K562 (cell line): ENCODE measurements around the gene LMBR1L. TPM values are rescaled to one million over a fixed set of nuclear protein-coding genes. Genes with fewer than 3 reads are reported as not detected.

Source experiments
- ATF3 ChIP-seq, 2 experiments: fragments of 450-650 bp in 1 of 2; sonication (generic) in 1 of 2; formaldehyde crosslinking in 1 of 2; IDR thresholded peaks in 1 of 2; conservative IDR thresholded peaks in 1 of 2; 2 replicates each; pipeline versions ENCODE4 v1.6.1 to v1.8.1; 2016 to 2023; ENCODE audit warnings: mild to moderate bottlenecking in 2 of 2, moderate library complexity in 2 of 2, inconsistent platforms in 1 of 2, missing genetic modification reagents in 1 of 2
- C11orf30 ChIP-seq: fragments of 450-650 bp; IDR thresholded peaks from 2 replicates; pipeline ENCODE4 v1.6.1; 2016; ENCODE audit warnings: low read depth, mild to moderate bottlenecking
- CTCFL ChIP-seq: IDR thresholded peaks from 2 replicates; pipeline ENCODE4 v1.6.1; 2011; ENCODE audit warnings: borderline replicate concordance, low read depth, mild to moderate bottlenecking, moderate library complexity, low read length; ENCODE audit not compliant: insufficient read depth, poor library complexity, severe bottlenecking
- FOXP1 ChIP-seq: sonication (generic); formaldehyde crosslinking; IDR thresholded peaks from 2 replicates; pipeline ENCODE4 v1.8.0; 2022; ENCODE audit warnings: mild to moderate bottlenecking, missing genetic modification reagents
- NFE2L1 ChIP-seq: fragments of 450-650 bp; IDR thresholded peaks from 2 replicates; pipeline ENCODE4 v1.6.1; 2016; ENCODE audit warnings: missing genetic modification characterization, low read depth, mild to moderate bottlenecking, missing compliant biosample characterization, moderate library complexity, borderline replicate concordance
- NFIC ChIP-seq: fragments of 450-650 bp; IDR thresholded peaks from 2 replicates; pipeline ENCODE4 v1.6.1; 2017; ENCODE audit warnings: mild to moderate bottlenecking, inconsistent platforms
- RBM15 ChIP-seq: fragments of 200-400 bp; formaldehyde crosslinking; IDR thresholded peaks from 2 replicates; pipeline ENCODE4 v1.6.1; 2018; ENCODE audit warnings: mild to moderate bottlenecking, low read length, moderate library complexity; ENCODE audit not compliant: insufficient read depth
- RHOXF2B ChIP-seq: fragments of 250-450 bp; sonication (Bioruptor Pico); conservative IDR thresholded peaks from 2 replicates; pipeline ENCODE4 v1.5.1; 2021
- USF1 ChIP-seq: sonication (generic); formaldehyde crosslinking; IDR thresholded peaks from 2 replicates; pipeline ENCODE4 v1.9.0; 2022; ENCODE audit warnings: mild to moderate bottlenecking, missing genetic modification reagents
- ZBTB1 ChIP-seq: sonication (generic); formaldehyde crosslinking; IDR thresholded peaks from 2 replicates; pipeline ENCODE4 v1.8.1; 2023; ENCODE audit warnings: missing genetic modification reagents, low read depth, mild to moderate bottlenecking, borderline replicate concordance
- ZBTB2 ChIP-seq: fragments of 450-650 bp; IDR thresholded peaks from 2 replicates; pipeline ENCODE4 v1.6.1; 2016; ENCODE audit warnings: antibody characterized with exemption
- ZBTB34 ChIP-seq: fragments of 250-450 bp; sonication (Bioruptor Pico); IDR thresholded peaks from 2 replicates; pipeline ENCODE4 v1.8.0; 2021; ENCODE audit warnings: mild to moderate bottlenecking, moderate library complexity
- polyA plus RNA-seq, 8 experiments: library from polyadenylated mRNA; depleted of rRNA in 4 of 8; stranded (reverse) in 5 of 8; unstranded in 3 of 8; fragments of >200 nt; fragmentation: Nextera tagmentation in 2 of 8; fragmentation: Illumina TruSeq in 1 of 8; extraction: Ambion mirVana in 2 of 8; extraction: Trizol in 1 of 8; gene quantifications; 2 replicates each; pipeline versions ENCODE4 v1.2.1 to v1.2.3, GENCODE V29; 2011 to 2014; ENCODE audit warnings: inconsistent platforms in 1 of 8, missing spikeins in 1 of 8
- total RNA-seq, 7 experiments: library from RNA; depleted of rRNA in 6 of 7; stranded (reverse); fragments of >200 nt in 6 of 7; fragmentation: Illumina TruSeq in 2 of 7; extraction: Trizol in 2 of 7; gene quantifications; 2 replicates each; pipeline versions ENCODE4 v1.2.1 to v1.2.3, GENCODE V29; 2011 to 2021; ENCODE audit warnings: low replicate concordance in 1 of 7
- TF ChIP-seq, protein P1 (sequence below): fragments of 250-450 bp; sonication (Bioruptor Pico); IDR thresholded peaks from 2 replicates; pipeline ENCODE4 v1.4.0; 2020; ENCODE audit warnings: borderline replicate concordance
- TF ChIP-seq, protein P2 (sequence below): fragments of 250-450 bp; sonication (Bioruptor Pico); IDR thresholded peaks from 2 replicates; pipeline ENCODE4 v1.4.0; 2020
- TF ChIP-seq, protein P3 (sequence below): sonication (generic); formaldehyde crosslinking; IDR thresholded peaks from 2 replicates; pipeline ENCODE4 v1.8.0; 2022; ENCODE audit warnings: mild to moderate bottlenecking, missing genetic modification reagents

Gene LMBR1L
- total and polyA plus RNA-seq, 9 of the 15 experiments (the other 6 are each of a cell fraction or from before 2014, with no cell fraction given), result 2.5 to 57.0 (median 31.1) TPM

- TF ChIP-seq CTCFL, result peak; percentile 99
- peak; percentile 79 for TF ChIP-seq NFIC
- no peak for TF ChIP-seq ZBTB34 (CRISPR knock-in tag)
- TF ChIP-seq, protein P1, sequence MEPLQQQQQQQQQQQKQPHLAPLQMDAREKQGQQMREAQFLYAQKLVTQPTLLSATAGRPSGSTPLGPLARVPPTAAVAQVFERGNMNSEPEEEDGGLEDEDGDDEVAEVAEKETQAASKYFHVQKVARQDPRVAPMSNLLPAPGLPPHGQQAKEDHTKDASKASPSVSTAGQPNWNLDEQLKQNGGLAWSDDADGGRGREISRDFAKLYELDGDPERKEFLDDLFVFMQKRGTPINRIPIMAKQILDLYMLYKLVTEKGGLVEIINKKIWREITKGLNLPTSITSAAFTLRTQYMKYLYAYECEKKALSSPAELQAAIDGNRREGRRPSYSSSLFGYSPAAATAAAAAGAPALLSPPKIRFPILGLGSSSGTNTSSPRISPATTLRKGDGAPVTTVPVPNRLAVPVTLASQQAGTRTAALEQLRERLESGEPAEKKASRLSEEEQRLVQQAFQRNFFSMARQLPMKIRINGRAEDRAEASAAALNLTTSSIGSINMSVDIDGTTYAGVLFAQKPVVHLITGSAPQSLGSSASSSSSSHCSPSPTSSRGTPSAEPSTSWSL (CRISPR knock-in tag), result no peak
- no peak for TF ChIP-seq RBM15
- TF ChIP-seq, protein P2, sequence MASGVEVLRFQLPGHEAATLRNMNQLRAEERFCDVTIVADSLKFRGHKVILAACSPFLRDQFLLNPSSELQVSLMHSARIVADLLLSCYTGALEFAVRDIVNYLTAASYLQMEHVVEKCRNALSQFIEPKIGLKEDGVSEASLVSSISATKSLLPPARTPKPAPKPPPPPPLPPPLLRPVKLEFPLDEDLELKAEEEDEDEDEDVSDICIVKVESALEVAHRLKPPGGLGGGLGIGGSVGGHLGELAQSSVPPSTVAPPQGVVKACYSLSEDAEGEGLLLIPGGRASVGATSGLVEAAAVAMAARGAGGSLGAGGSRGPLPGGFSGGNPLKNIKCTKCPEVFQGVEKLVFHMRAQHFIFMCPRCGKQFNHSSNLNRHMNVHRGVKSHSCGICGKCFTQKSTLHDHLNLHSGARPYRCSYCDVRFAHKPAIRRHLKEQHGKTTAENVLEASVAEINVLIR (CRISPR knock-in tag), result no peak
- TF ChIP-seq, protein P3, sequence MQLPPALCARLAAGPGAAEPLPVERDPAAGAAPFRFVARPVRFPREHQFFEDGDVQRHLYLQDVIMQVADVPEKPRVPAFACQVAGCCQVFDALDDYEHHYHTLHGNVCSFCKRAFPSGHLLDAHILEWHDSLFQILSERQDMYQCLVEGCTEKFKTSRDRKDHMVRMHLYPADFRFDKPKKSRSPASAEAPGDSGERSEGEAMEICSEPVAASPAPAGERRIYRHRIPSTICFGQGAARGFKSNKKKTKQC (CRISPR knock-in tag), result peak; percentile 61; the same call in 1 of the 2 replicates
- TF ChIP-seq ZBTB2, result peak; percentile 77; the same call in 1 of the 2 replicates
- peak; percentile 96 for TF ChIP-seq ZBTB1 (CRISPR knock-in tag)
- TF ChIP-seq FOXP1 (CRISPR knock-in tag), result peak; percentile 96
- no peak for TF ChIP-seq RHOXF2B (CRISPR knock-in tag)
- no peak; the same call in 1 of the 2 replicates for TF ChIP-seq ATF3 (IDR thresholded peaks at IDR 0.05)
- peak; percentile 65 for TF ChIP-seq ATF3 (CRISPR knock-in tag; conservative IDR thresholded peaks at IDR 0.05)
- no peak; the same call in 1 of the 2 replicates for TF ChIP-seq C11orf30
- no peak for TF ChIP-seq NFE2L1 (tag)
- TF ChIP-seq USF1, result no peak
These were observed 18.4 kb downstream of the LMBR1L start (continued) for GRCh38 chr12:49092086-49092815.
